ENCODE results near the gene MAP4K2. TPM values are rescaled to one million over a fixed set of nuclear protein-coding genes. Genes with fewer than 3 reads are reported as not detected.

The MAP4K2 gene
- total RNA-seq, 4 donors from 2014 or later, result 35.5 to 77.8 (median 37.5) TPM

DNA sequence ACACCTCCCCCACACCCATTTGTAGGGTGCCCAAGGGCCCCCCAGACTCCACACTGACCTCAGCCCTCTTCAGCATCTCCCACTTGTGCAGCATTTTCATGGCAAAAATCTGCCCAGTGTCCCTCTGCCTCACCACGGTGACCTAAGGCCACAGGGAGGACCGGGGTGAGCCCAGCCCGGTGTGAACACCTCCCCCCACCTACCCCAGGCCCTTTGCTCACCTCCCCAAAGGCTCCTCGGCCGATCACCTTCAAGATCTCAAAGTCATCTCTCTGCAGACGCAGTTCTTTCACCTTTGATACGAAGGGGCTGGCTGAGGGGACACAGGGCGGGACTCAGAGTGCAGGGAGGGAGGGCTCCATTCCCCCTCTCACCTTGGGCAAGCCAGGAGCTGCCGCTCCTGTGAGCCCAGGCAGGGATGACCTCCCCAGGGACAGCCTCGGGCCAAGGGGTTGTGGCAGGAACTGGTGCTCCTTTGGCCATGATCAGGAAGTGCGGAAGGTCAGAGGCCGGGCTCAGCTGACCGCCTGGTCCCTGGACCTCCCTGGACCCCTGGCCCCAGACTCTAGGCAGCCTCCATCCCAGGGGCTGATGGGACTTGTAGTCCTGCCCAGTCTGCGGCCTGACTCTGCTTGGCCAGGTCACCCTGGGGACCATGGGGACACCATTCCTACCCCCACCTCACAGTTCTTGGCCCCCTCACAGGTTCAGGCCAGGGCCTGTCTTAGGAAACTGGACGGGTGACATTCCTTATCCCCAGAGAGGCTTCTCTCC lies 38.8 kb upstream of the MAP4K2 start:
- Histone ChIP-seq H3K4me1 (peaks cover 16 to 21% of the 10 kb centered on the region in 2 donors), H3K36me3 (peaks cover 7 to 11% of the 10 kb centered on the region in 2 donors), H3K9me3 (no peaks in the 10 kb centered on the region), H3K27me3 (no peaks in the 10 kb centered on the region), H3K27ac (peak overlapping the region in 1 of 3 donors; percentile 27), H3K4me3 (replicated peaks in 1 of 3) (no peak overlapping the region)
- WGBS, 2 donors, result 87 to 94% methylated on average over 7 to 9 of the region's 15 CpGs
- intact Hi-C loops (cut with DNase I), result loop anchor here (10.0 kb wide), 1 partner anchor 183 kb away; the partner anchor contains the start of gene SNX15
- DNase-seq, result peak in 1 of 2 donors; percentile 7
- TF ChIP-seq POLR2A (IDR thresholded peaks at IDR 0.05) (no peak), CTCF (IDR thresholded peaks at IDR 0.05) (no peak)

- H3K36me3 ChIP-seq, result peaks cover 11 to 12% of the 10 kb centered on the region in 2 donors
- H3K4me1 ChIP-seq, result peaks cover 16 to 20% of the 10 kb centered on the region in 2 donors
- no peak for TF ChIP-seq POLR2A (IDR thresholded peaks at IDR 0.05)
- TF ChIP-seq CTCF (IDR thresholded peaks at IDR 0.05), result no peak
- H3K4me3 ChIP-seq (replicated peaks in 1 of 3), result no peak overlapping the region
- intact Hi-C loops (cut with DNase I), result loop anchor here (10.0 kb wide), 1 partner anchor 185 kb away; the partner anchor contains the start of gene SNX15
- 93 to 94% methylated on average over 15 to 24 of the region's 24 CpGs for WGBS, 2 donors
- H3K27me3 ChIP-seq, result no peaks in the 10 kb centered on the region
- no peaks in the 10 kb centered on the region for H3K9me3 ChIP-seq
- H3K27ac ChIP-seq, result no peak overlapping the region
- DNase-seq, result no peak
These were observed 37.1 kb upstream of the MAP4K2 start for GRCh38 chr11:64839887-64840782.

DNA sequence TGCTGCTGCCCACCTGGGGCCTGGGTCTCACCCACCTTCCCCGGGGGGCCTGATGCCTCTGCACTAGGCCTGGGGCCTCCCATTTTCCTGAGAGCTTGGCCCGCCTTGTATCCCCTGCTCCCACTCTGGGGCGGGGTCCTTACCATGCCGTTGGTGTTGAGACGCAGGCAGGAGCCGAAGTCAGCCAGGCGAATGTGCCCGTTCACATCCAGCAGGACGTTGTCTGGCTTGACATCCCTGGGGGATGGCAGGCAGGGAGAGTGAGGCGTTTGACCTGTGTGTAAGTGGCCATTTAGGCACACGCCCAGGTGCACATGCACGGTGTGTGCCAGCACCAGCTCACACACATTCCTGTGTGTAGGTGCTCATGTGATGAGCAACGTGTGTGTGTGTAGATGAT lies 36.3 kb upstream of the MAP4K2 start:
- Histone ChIP-seq H3K9me3 (no peaks in the 10 kb centered on the region), H3K27me3 (no peaks in the 10 kb centered on the region), H3K4me3 (replicated peaks in 1 of 3) (no peak overlapping the region), H3K27ac (no peak overlapping the region), H3K36me3 (peaks cover 11 to 12% of the 10 kb centered on the region in 2 donors), H3K4me1 (peaks cover 16 to 18% of the 10 kb centered on the region in 2 donors)
- 92 to 94% methylated on average over 6 to 9 of the region's 13 CpGs for WGBS, 2 donors
- intact Hi-C loops (cut with DNase I), result no loop called here
- DNase-seq, result no peak
- TF ChIP-seq POLR2A (IDR thresholded peaks at IDR 0.05) (no peak), CTCF (IDR thresholded peaks at IDR 0.05) (no peak)

DNA sequence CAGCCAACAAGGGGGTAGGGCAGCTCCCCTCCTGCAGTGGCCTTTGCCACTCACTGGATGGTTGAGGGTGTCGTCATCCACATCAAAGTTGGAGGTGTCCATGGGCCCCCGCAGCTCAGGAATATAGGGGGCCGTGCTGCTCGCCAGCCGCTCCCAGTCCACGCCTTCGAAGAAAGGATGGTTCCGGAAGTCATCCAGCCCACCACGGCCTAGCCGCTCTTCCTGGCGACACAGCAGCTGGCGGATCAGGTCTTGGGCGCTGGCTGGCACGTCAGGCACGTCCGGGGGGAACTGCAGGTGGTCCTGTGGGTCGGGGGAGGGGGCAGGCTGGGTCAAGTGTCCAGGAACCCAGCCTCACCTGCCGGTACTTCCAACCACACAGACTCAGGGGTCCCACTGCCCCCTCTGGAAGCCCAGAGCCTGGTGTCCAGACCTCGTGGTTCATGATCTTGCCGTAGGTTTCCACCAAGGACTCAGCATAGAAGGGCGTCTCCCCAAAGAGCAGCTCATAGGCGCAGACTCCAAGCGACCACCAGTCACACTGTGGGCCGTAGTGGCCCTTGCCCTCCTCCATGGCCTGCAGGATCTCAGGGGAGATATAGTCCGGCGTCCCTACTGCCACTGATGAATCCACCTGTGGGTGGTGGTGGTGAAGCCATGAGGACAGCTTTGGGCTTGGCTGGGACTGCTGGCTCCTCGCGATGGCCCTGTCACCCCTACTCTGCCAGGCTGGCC lies 35.8 kb upstream of the MAP4K2 start:
- intact Hi-C loops (cut with DNase I), result no loop called here
- DNase-seq, result no peak
- Histone ChIP-seq H3K9me3 (no peaks in the 10 kb centered on the region), H3K27ac (no peak overlapping the region), H3K27me3 (no peaks in the 10 kb centered on the region), H3K36me3 (peaks cover 13 to 16% of the 10 kb centered on the region in 2 donors), H3K4me3 (replicated peaks in 1 of 3) (no peak overlapping the region), H3K4me1 (peaks cover 13 to 16% of the 10 kb centered on the region in 2 donors)
- TF ChIP-seq CTCF (IDR thresholded peaks at IDR 0.05), result no peak
- no peak for TF ChIP-seq POLR2A (IDR thresholded peaks at IDR 0.05)
- 93 to 94% methylated on average over 3 to 16 of the region's 28 CpGs for WGBS, 2 donors
